Subcutaneous adipose tissue (tissue), 4 donors: ENCODE data around the gene RTL10. TPM values are rescaled to one million over a fixed set of nuclear protein-coding genes. Genes with fewer than 3 reads are reported as not detected.

Experiments
- CTCF ChIP-seq: fragments of 450-650 bp; IDR thresholded peaks from one replicate; pipeline ENCODE4 v1.5.1; 2016; ENCODE audit warnings: low read depth, mild to moderate bottlenecking, control low read depth, antibody characterized with exemption, moderate library complexity
- total RNA-seq, 4 donors: library from RNA; depleted of rRNA; stranded (reverse); fragments of >200 nt; gene quantifications; one replicate each; pipeline ENCODE4 v1.1.0, GENCODE V29; 2016

RTL10 gene
- total RNA-seq, 4 donors from 2014 or later = 4.1 to 11.9 (median 6.7) TPM

GRCh38 chr22:19882446-19883381 lies 28.0 kb upstream of the RTL10 start:
- TF ChIP-seq CTCF = no peak

GRCh38 chr22:19880786-19881569 lies 26.3 kb upstream of the RTL10 start:
- TF ChIP-seq CTCF = no peak

- no peak for TF ChIP-seq CTCF
Measured at GRCh38 chr22:19879992-19880785, 25.5 kb upstream of the RTL10 start.

GRCh38 chr22:19879643-19879991 lies 24.9 kb upstream of the RTL10 start:
- no peak for TF ChIP-seq CTCF

GRCh38 chr22:19879246-19879570 lies 24.5 kb upstream of the RTL10 start:
- no peak for TF ChIP-seq CTCF

- no peak for TF ChIP-seq CTCF
Measured at GRCh38 chr22:19878461-19879245, 24.0 kb upstream of the RTL10 start.
